CD8-positive, alpha-beta memory T cell (primary cell): ENCODE measurements around the gene PASK. TPM values are rescaled to one million over a fixed set of nuclear protein-coding genes. Genes with fewer than 3 reads are reported as not detected.

Experiments used
- CTCF ChIA-PET: fragments of 350-600 bp; sonication (Branson Sonifier 250); formaldehyde crosslinking; loops from one replicate; lab custom pipeline; 2021; ENCODE audit warnings: antibody characterized with exemption; lab: Charles Lee
- POLR2A ChIA-PET: fragments of 350-600 bp; sonication (Branson Sonifier 250); formaldehyde crosslinking; loops from one replicate; lab custom pipeline; 2021; ENCODE audit warnings: antibody characterized with exemption; lab: Charles Lee
- DNase-seq, 5 donors: peaks; one replicate each; pipeline versions ENCODE4 v3.0.0 to v3.0.0-alpha.2; 2020 to 2022; ENCODE audit warnings: mixed read lengths in 1 of 5
- H3K27ac ChIP-seq: one replicate; pipeline ENCODE4 v1.7.0; 2013; ENCODE audit warnings: low read depth, mild to moderate bottlenecking, low read length, moderate library complexity
- H3K27me3 ChIP-seq: 2 replicates; pipeline ENCODE4 v1.7.0; 2013; ENCODE audit warnings: low read length, mild to moderate bottlenecking; ENCODE audit not compliant: insufficient read depth, poor library complexity, severe bottlenecking
- H3K36me3 ChIP-seq: 2 replicates; pipeline ENCODE4 v1.7.0; 2013; ENCODE audit warnings: mild to moderate bottlenecking, low read length, moderate library complexity; ENCODE audit not compliant: insufficient read depth
- H3K4me1 ChIP-seq: 2 replicates; pipeline ENCODE4 v1.7.0; 2013; ENCODE audit warnings: mild to moderate bottlenecking, low read length, moderate library complexity; ENCODE audit not compliant: insufficient read depth
- H3K4me3 ChIP-seq: 2 replicates; pipeline ENCODE4 v1.7.0; 2013; ENCODE audit warnings: mild to moderate bottlenecking, low read length
- H3K9me3 ChIP-seq: 2 replicates; pipeline ENCODE4 v1.7.0; 2013; ENCODE audit warnings: mild to moderate bottlenecking, low read length
- H3K27ac Mint-ChIP-seq, 8 donors: one replicate each; pipeline ENCODE4 v1.8.0; 2020 to 2021; ENCODE audit warnings: mixed read lengths in 8 of 8, mild to moderate bottlenecking in 6 of 8, inconsistent platforms in 3 of 8, moderate library complexity in 3 of 8
- H3K27me3 Mint-ChIP-seq, 2 donors: one replicate each; pipeline ENCODE4 v1.8.0; 2020 to 2021; ENCODE audit warnings: mixed read lengths in 2 of 2, mild to moderate bottlenecking in 1 of 2, moderate library complexity in 1 of 2
- H3K36me3 Mint-ChIP-seq, 3 donors: one replicate each; pipeline ENCODE4 v1.8.0; 2020 to 2021; ENCODE audit warnings: mixed read lengths in 3 of 3, inconsistent platforms in 1 of 3, mild to moderate bottlenecking in 1 of 3
- H3K4me1 Mint-ChIP-seq, 3 donors: one replicate each; pipeline ENCODE4 v1.8.0; 2020 to 2021; ENCODE audit warnings: mixed read lengths in 3 of 3, inconsistent platforms in 1 of 3, mild to moderate bottlenecking in 1 of 3
- H3K4me3 Mint-ChIP-seq, 7 donors: one replicate each; pipeline ENCODE4 v1.8.0; 2020 to 2021; ENCODE audit warnings: mixed read lengths in 7 of 7, mild to moderate bottlenecking in 6 of 7, moderate library complexity in 4 of 7, inconsistent platforms in 2 of 7
- H3K9me3 Mint-ChIP-seq, 5 donors: one replicate each; pipeline ENCODE4 v1.8.0; 2020 to 2022; ENCODE audit warnings: mixed read lengths in 5 of 5, mild to moderate bottlenecking in 3 of 5, moderate library complexity in 2 of 5, inconsistent platforms in 1 of 5
- polyA plus RNA-seq: library from polyadenylated mRNA; unstranded; fragments of 300-500 nt; fragmentation: Illumina TruSeq; gene quantifications from one replicate; pipeline ENCODE4 v1.2.3, GENCODE V29; 2021
- total RNA-seq, 2 experiments: library from RNA; stranded (reverse); gene quantifications; one replicate each; pipeline ENCODE4 v1.2.3, GENCODE V29; 2021

Gene PASK
- total and polyA plus RNA-seq, 3 experiments from 2014 or later: 32.8 to 93.8 (median 92.8) TPM

- Mint-ChIP-seq H3K27ac (no peak overlapping the region), H3K4me3 (no peak overlapping the region), H3K9me3 (no peaks in the 10 kb centered on the region), H3K4me1 (no peaks in the 10 kb centered on the region), H3K27me3 (no peaks in the 10 kb centered on the region), H3K36me3 (no peaks in the 10 kb centered on the region)
- no peak overlapping the region for H3K4me3 ChIP-seq
- H3K4me1 ChIP-seq: no peaks in the 10 kb centered on the region
- H3K27ac ChIP-seq: no peak overlapping the region
- H3K9me3 ChIP-seq: no peaks in the 10 kb centered on the region
- ChIA-PET POLR2A (no interaction called here), CTCF (no interaction called here)
- H3K27me3 ChIP-seq: no peaks in the 10 kb centered on the region
- DNase-seq: no peak
- H3K36me3 ChIP-seq: no peaks in the 10 kb centered on the region
Observed at GRCh38 chr2:241191081-241191480, 41.8 kb upstream of the PASK start.

GRCh38 chr2:241190291-241190981, 41.2 kb upstream of the PASK start:
- Mint-ChIP-seq H3K4me1 (no peaks in the 10 kb centered on the region), H3K9me3 (no peaks in the 10 kb centered on the region), H3K27me3 (no peaks in the 10 kb centered on the region), H3K36me3 (no peaks in the 10 kb centered on the region), H3K27ac (no peak overlapping the region), H3K4me3 (no peak overlapping the region)
- DNase-seq: no peak
- Histone ChIP-seq H3K4me1 (no peaks in the 10 kb centered on the region), H3K27me3 (no peaks in the 10 kb centered on the region), H3K36me3 (no peaks in the 10 kb centered on the region), H3K4me3 (no peak overlapping the region), H3K9me3 (no peaks in the 10 kb centered on the region), H3K27ac (no peak overlapping the region)
- ChIA-PET CTCF (no interaction called here), POLR2A (no interaction called here)

GRCh38 chr2:241189856-241190201, 40.6 kb upstream of the PASK start:
- Histone ChIP-seq H3K36me3 (no peaks in the 10 kb centered on the region), H3K4me1 (no peaks in the 10 kb centered on the region), H3K4me3 (no peak overlapping the region), H3K27me3 (no peaks in the 10 kb centered on the region), H3K27ac (no peak overlapping the region), H3K9me3 (no peaks in the 10 kb centered on the region)
- DNase-seq: no peak
- no peaks in the 10 kb centered on the region for H3K9me3 Mint-ChIP-seq
- H3K36me3 Mint-ChIP-seq: peaks cover 0 to 2% (median 0%) of the 10 kb centered on the region in 3 donors
- no peaks in the 10 kb centered on the region for H3K4me1 Mint-ChIP-seq
- ChIA-PET POLR2A (no interaction called here), CTCF (no interaction called here)
- no peak overlapping the region for H3K4me3 Mint-ChIP-seq
- H3K27ac Mint-ChIP-seq: no peak overlapping the region
- H3K27me3 Mint-ChIP-seq: no peaks in the 10 kb centered on the region

- Histone ChIP-seq H3K27ac (no peak overlapping the region), H3K9me3 (no peaks in the 10 kb centered on the region), H3K4me3 (no peak overlapping the region), H3K27me3 (no peaks in the 10 kb centered on the region), H3K36me3 (no peaks in the 10 kb centered on the region), H3K4me1 (no peaks in the 10 kb centered on the region)
- H3K27ac Mint-ChIP-seq: no peak overlapping the region
- no peak for DNase-seq
- no peaks in the 10 kb centered on the region for H3K9me3 Mint-ChIP-seq
- POLR2A ChIA-PET: no interaction called here
- CTCF ChIA-PET: no interaction called here
- no peaks in the 10 kb centered on the region for H3K27me3 Mint-ChIP-seq
- H3K4me1 Mint-ChIP-seq: no peaks in the 10 kb centered on the region
- peaks cover 0 to 2% (median 2%) of the 10 kb centered on the region in 3 donors for H3K36me3 Mint-ChIP-seq
- no peak overlapping the region for H3K4me3 Mint-ChIP-seq
Observed at GRCh38 chr2:241189093-241189855, 40.0 kb upstream of the PASK start.

GRCh38 chr2:241188361-241189092, 39.3 kb upstream of the PASK start, which contains the start of gene ANO7:
ANO7 (plus strand) TSS chr2:241188677; CDS start chr2:241190064, 1,387 bp downstream.
- Mint-ChIP-seq H3K4me3 (no peak within 1 kb of the TSS), H3K4me1 (no peaks in the 10 kb centered on the region), H3K27me3 (no peaks in the 10 kb centered on the region), H3K9me3 (no peaks in the 10 kb centered on the region), H3K27ac (no peak within 1 kb of the TSS), H3K36me3 (peaks cover 0 to 5% (median 2%) of the 10 kb centered on the region in 3 donors)
- Histone ChIP-seq H3K4me3 (no peak within 1 kb of the TSS), H3K27ac (no peak within 1 kb of the TSS), H3K9me3 (no peaks in the 10 kb centered on the region), H3K27me3 (no peaks in the 10 kb centered on the region), H3K4me1 (no peaks in the 10 kb centered on the region), H3K36me3 (no peaks in the 10 kb centered on the region)
- no peak for DNase-seq
- ChIA-PET CTCF (no interaction called here), POLR2A (no interaction called here)

- H3K27me3 Mint-ChIP-seq: no peaks in the 10 kb centered on the region
- H3K27me3 ChIP-seq: no peaks in the 10 kb centered on the region
- H3K9me3 ChIP-seq: no peaks in the 10 kb centered on the region
- ChIA-PET POLR2A (no interaction called here), CTCF (interaction anchor here (1.4 kb wide), 1 partner anchor 10 kb away, joined by 3 read pairs; no protein-coding TSS in a partner anchor)
- no peaks in the 10 kb centered on the region for H3K9me3 Mint-ChIP-seq
- H3K4me1 Mint-ChIP-seq: no peaks in the 10 kb centered on the region
- H3K36me3 Mint-ChIP-seq: peaks cover 0 to 9% (median 2%) of the 10 kb centered on the region in 3 donors
- DNase-seq: no peak
- no peak overlapping the region for H3K27ac Mint-ChIP-seq
- H3K27ac ChIP-seq: no peak overlapping the region
- no peaks in the 10 kb centered on the region for H3K4me1 ChIP-seq
- H3K4me3 Mint-ChIP-seq: no peak overlapping the region
- H3K36me3 ChIP-seq: no peaks in the 10 kb centered on the region
- no peak overlapping the region for H3K4me3 ChIP-seq
Observed at GRCh38 chr2:241187918-241188234, 38.6 kb upstream of the PASK start.

- Histone ChIP-seq H3K36me3 (no peaks in the 10 kb centered on the region), H3K4me1 (no peaks in the 10 kb centered on the region), H3K27ac (no peak overlapping the region), H3K27me3 (no peaks in the 10 kb centered on the region), H3K4me3 (no peak overlapping the region), H3K9me3 (no peaks in the 10 kb centered on the region)
- H3K9me3 Mint-ChIP-seq: no peaks in the 10 kb centered on the region
- no peaks in the 10 kb centered on the region for H3K4me1 Mint-ChIP-seq
- POLR2A ChIA-PET: no interaction called here
- H3K27ac Mint-ChIP-seq: no peak overlapping the region
- peaks cover 0 to 15% (median 2%) of the 10 kb centered on the region in 3 donors for H3K36me3 Mint-ChIP-seq
- no peaks in the 10 kb centered on the region for H3K27me3 Mint-ChIP-seq
- DNase-seq: no peak
- H3K4me3 Mint-ChIP-seq: no peak overlapping the region
- CTCF ChIA-PET: interaction anchor here (1.1 to 1.4 kb wide), 2 partner anchors 11 to 24 kb away, joined by 3 read pairs; no protein-coding TSS in a partner anchor
Observed at GRCh38 chr2:241187101-241187917, 38.0 kb upstream of the PASK start.
